Keratinocyte (primary cell): ENCODE results near the gene THRB.

Experiments
- CTCF ChIP-seq, 3 experiments: IDR thresholded peaks in 1 of 3; conservative IDR thresholded peaks in 1 of 3; optimal IDR thresholded peaks in 1 of 3; 2 replicates in 2 of 3; 3 replicates in 1 of 3; pipeline versions ENCODE3 to v1.5.1; 2011; ENCODE audit warnings: low read length in 3 of 3, mild to moderate bottlenecking in 3 of 3, moderate library complexity in 2 of 3, control low read depth in 1 of 3, inconsistent platforms in 1 of 3; ENCODE audit not compliant: insufficient read depth in 2 of 3; ENCODE audit errors: extremely low read depth in 1 of 3
- EZH2 ChIP-seq: IDR thresholded peaks from one replicate; pipeline ENCODE4 v1.6.1; 2012; ENCODE audit warnings: inconsistent platforms, mild to moderate bottlenecking, low read length, moderate library complexity

- TF ChIP-seq CTCF (optimal IDR thresholded peaks at IDR 0.05 in 1 of 3, IDR thresholded peaks at IDR 0.05 in 1 of 3, conservative IDR thresholded peaks at IDR 0.05 in 1 of 3; ENCODE audit: extremely low read depth in 1 of 3, insufficient read depth in 2 of 3, low read length in 3 of 3): no peak
- no peak for TF ChIP-seq EZH2
These were observed 407.8 kb downstream of the THRB start for GRCh38 chr3:24086617-24087404.
